OCI-LY1 (cell line): ENCODE data around the gene PARD3.
"Not testable (repeated sequence)": the region's sequence is repeated elsewhere in the genome, so short reads cannot be mapped to it uniquely, and the experiment has no call there.

Source experiments
- H2AFZ ChIP-seq: fragments of 200-600 bp; sonication (generic), shearing (Covaris generic); 2 replicates; pipeline ENCODE4 v1.6.0; 2014; ENCODE audit warnings: antibody characterized with exemption, mild to moderate bottlenecking, low read length
- H3F3A ChIP-seq: fragments of 200-600 bp; sonication (generic), shearing (Covaris generic); 2 replicates; pipeline ENCODE4 v1.6.0; 2014; ENCODE audit warnings: mild to moderate bottlenecking, antibody characterized with exemption, low read length, moderate library complexity; ENCODE audit not compliant: insufficient read depth
- H3K27ac ChIP-seq: fragments of 200-600 bp; sonication (generic); 2 replicates; pipeline ENCODE4 v1.5.1; 2014; ENCODE audit warnings: low read length, mixed run types, mild to moderate bottlenecking, low read depth; ENCODE audit not compliant: poor library complexity, severe bottlenecking
- H3K27me3 ChIP-seq: fragments of 200-600 bp; sonication (generic); 2 replicates; pipeline ENCODE4 v1.6.0; 2014; ENCODE audit warnings: antibody characterized with exemption, mild to moderate bottlenecking, low read length, moderate library complexity; ENCODE audit not compliant: insufficient read depth
- H3K36me3 ChIP-seq: fragments of 200-600 bp; sonication (generic); 2 replicates; pipeline ENCODE4 v1.6.1; 2014; ENCODE audit warnings: mild to moderate bottlenecking, antibody characterized with exemption, low read length, moderate library complexity, mixed read lengths; ENCODE audit not compliant: insufficient read depth
- H3K4me1 ChIP-seq: fragments of 200-600 bp; sonication (generic); 2 replicates; pipeline ENCODE4 v1.5.1; 2014; ENCODE audit warnings: mild to moderate bottlenecking, low read length, moderate library complexity; ENCODE audit not compliant: insufficient read depth, severe bottlenecking
- H3K4me2 ChIP-seq: fragments of 200-600 bp; sonication (generic), shearing (Covaris generic); 2 replicates; pipeline ENCODE4 v1.6.1; 2014; ENCODE audit warnings: low read length
- H3K4me3 ChIP-seq: fragments of 200-600 bp; sonication (generic); 2 replicates; pipeline ENCODE4 v1.5.1; 2014; ENCODE audit warnings: low read length, low read depth, mild to moderate bottlenecking, mixed read lengths; ENCODE audit not compliant: poor library complexity, severe bottlenecking
- H3K79me2 ChIP-seq: fragments of 200-600 bp; shearing (Covaris generic); 2 replicates; pipeline ENCODE4 v1.6.1; 2016; ENCODE audit warnings: mixed run types, low read length, mixed read lengths; ENCODE audit not compliant: insufficient read depth
- H3K9ac ChIP-seq: fragments of 200-600 bp; sonication (generic), shearing (Covaris generic); 2 replicates; pipeline ENCODE4 v1.6.1; 2014; ENCODE audit warnings: mild to moderate bottlenecking, low read length, mixed read lengths
- H3K9me2 ChIP-seq: fragments of 200-600 bp; sonication (generic), shearing (Covaris generic); 2 replicates; pipeline ENCODE4 v1.6.1; 2014; ENCODE audit warnings: low read depth, mild to moderate bottlenecking, low read length, mixed read lengths
- H3K9me3 ChIP-seq: fragments of 200-600 bp; shearing (Covaris generic); 2 replicates; pipeline ENCODE4 v1.6.1; 2014; ENCODE audit warnings: low read length, mixed read lengths
- H4K20me1 ChIP-seq: fragments of 200-600 bp; sonication (generic), shearing (Covaris generic); 2 replicates; pipeline ENCODE4 v1.6.0; 2016; ENCODE audit warnings: mild to moderate bottlenecking, low read length; ENCODE audit not compliant: insufficient read depth
- CTCF ChIP-seq: fragments of 200-600 bp; sonication (generic), shearing (Covaris generic); IDR thresholded peaks from 2 replicates; pipeline ENCODE4 v1.5.1; 2017; ENCODE audit warnings: mild to moderate bottlenecking, antibody characterized with exemption, low read length, moderate library complexity, mixed read lengths
- EZH2 ChIP-seq: fragments of 200-600 bp; sonication (generic), shearing (Covaris generic); IDR thresholded peaks from 2 replicates; pipeline ENCODE4 v1.8.0; 2017; ENCODE audit warnings: borderline replicate concordance, mixed run types, mild to moderate bottlenecking, antibody characterized with exemption, low read length, moderate library complexity, mixed read lengths

PARD3 gene

GRCh38 chr10:34444223-34445183 is 370.6 kb downstream of the PARD3 start:
- Histone ChIP-seq H3F3A (no peaks in the 10 kb centered on the region), H3K9ac (no peak overlapping the region), H3K9me3 (no peaks in the 10 kb centered on the region), H3K9me2 (no peaks in the 10 kb centered on the region), H3K4me2 (no peak overlapping the region), H3K4me1 (no peaks in the 10 kb centered on the region), H3K27ac (no peak overlapping the region), H3K4me3 (no peak overlapping the region), H3K36me3 (no peaks in the 10 kb centered on the region), H3K79me2 (no peaks in the 10 kb centered on the region), H2AFZ (no peak overlapping the region), H3K27me3 (no peaks in the 10 kb centered on the region), H4K20me1 (no peaks in the 10 kb centered on the region)
- TF ChIP-seq CTCF = no peak
- no peak for TF ChIP-seq EZH2

GRCh38 chr10:34439386-34439785 is 375.7 kb downstream of the PARD3 start:
- not testable (repeated sequence) for H2AFZ ChIP-seq, H3K4me2 ChIP-seq, H4K20me1 ChIP-seq, H3K4me3 ChIP-seq, H3K9me3 ChIP-seq, H3K27ac ChIP-seq, H3K27me3 ChIP-seq, H3K79me2 ChIP-seq, H3K36me3 ChIP-seq, H3K9ac ChIP-seq, H3K4me1 ChIP-seq, H3K9me2 ChIP-seq, H3F3A ChIP-seq

GRCh38 chr10:34438741-34439140 is 376.4 kb downstream of the PARD3 start:
- Histone ChIP-seq H3K36me3 (no peaks in the 10 kb centered on the region), H3K27me3 (no peaks in the 10 kb centered on the region), H3K4me3 (no peak overlapping the region), H3F3A (no peaks in the 10 kb centered on the region), H3K9me3 (no peaks in the 10 kb centered on the region), H3K27ac (no peak overlapping the region), H2AFZ (no peak overlapping the region), H3K9me2 (no peaks in the 10 kb centered on the region), H3K79me2 (no peaks in the 10 kb centered on the region), H3K4me2 (no peak overlapping the region), H4K20me1 (no peaks in the 10 kb centered on the region), H3K9ac (no peak overlapping the region), H3K4me1 (no peaks in the 10 kb centered on the region)
- TF ChIP-seq EZH2 = no peak
- TF ChIP-seq CTCF = no peak

GRCh38 chr10:34437906-34438305 is 377.2 kb downstream of the PARD3 start:
- no peaks in the 10 kb centered on the region for H3F3A ChIP-seq
- no peaks in the 10 kb centered on the region for H3K36me3 ChIP-seq
- H3K4me2 ChIP-seq = no peak overlapping the region
- no peak overlapping the region for H3K27ac ChIP-seq
- no peak overlapping the region for H3K4me3 ChIP-seq
- H3K4me1 ChIP-seq = no peaks in the 10 kb centered on the region
- no peaks in the 10 kb centered on the region for H3K27me3 ChIP-seq
- no peak overlapping the region for H2AFZ ChIP-seq
- no peaks in the 10 kb centered on the region for H3K9me3 ChIP-seq
- H4K20me1 ChIP-seq = no peaks in the 10 kb centered on the region
- no peak for TF ChIP-seq EZH2
- no peak for TF ChIP-seq CTCF
- H3K9me2 ChIP-seq = no peaks in the 10 kb centered on the region
- no peaks in the 10 kb centered on the region for H3K79me2 ChIP-seq
- H3K9ac ChIP-seq = no peak overlapping the region
